OCI-LY7 (cell line): ENCODE measurements around the gene ENDOV. TPM values are rescaled to one million over a fixed set of nuclear protein-coding genes. Genes with fewer than 3 reads are reported as not detected.

Experiments used
- BruUV-seq: library from RNA; stranded (reverse); fragments of 400-500 nt; replicated peaks from 2 replicates; lab custom pipeline; 2021; lab: Mats Ljungman, UMichigan
- CTCF ChIA-PET: fragments of 300-600 bp; sonication (Branson Sonifier 250); formaldehyde crosslinking; loops from one replicate; lab custom pipeline; 2022; ENCODE audit warnings: antibody characterized with exemption; ENCODE audit not compliant: unreplicated experiment; lab: Charles Lee
- POLR2A ChIA-PET: fragments of 300-600 bp; sonication (Branson Sonifier 250); formaldehyde crosslinking; loops from one replicate; lab custom pipeline; 2022; ENCODE audit warnings: antibody characterized with exemption; lab: Charles Lee
- DNase-seq: peaks from one replicate; pipeline ENCODE4 v3.0.0-alpha.2; 2015; ENCODE audit warnings: low spot score
- H2AFZ ChIP-seq: fragments of 200-600 bp; sonication (generic), shearing (Covaris generic); 2 replicates; pipeline ENCODE4 v1.6.1; 2014; ENCODE audit warnings: mild to moderate bottlenecking, antibody characterized with exemption, low read length, moderate library complexity
- H3K27ac ChIP-seq: fragments of 200-600 bp; sonication (generic); 2 replicates; pipeline ENCODE4 v1.5.1; 2014; ENCODE audit warnings: mixed run types, low read depth, mild to moderate bottlenecking, moderate library complexity, low read length, inconsistent platforms; ENCODE audit not compliant: poor library complexity, severe bottlenecking
- H3K36me3 ChIP-seq: fragments of 200-600 bp; sonication (generic); 2 replicates; pipeline ENCODE4 v1.6.1; 2014; ENCODE audit warnings: mild to moderate bottlenecking, antibody characterized with exemption, low read length, moderate library complexity, mixed read lengths; ENCODE audit not compliant: insufficient read depth
- H3K4me1 ChIP-seq: fragments of 200-600 bp; sonication (generic); 2 replicates; pipeline ENCODE4 v1.5.1; 2014; ENCODE audit warnings: mild to moderate bottlenecking, low read length; ENCODE audit not compliant: insufficient read depth, poor library complexity, severe bottlenecking
- H3K4me2 ChIP-seq: fragments of 200-600 bp; sonication (generic); 2 replicates; pipeline ENCODE4 v1.6.1; 2014; ENCODE audit warnings: mild to moderate bottlenecking, low read length
- H3K4me3 ChIP-seq: fragments of 200-600 bp; sonication (generic); 2 replicates; pipeline ENCODE4 v1.5.1; 2014; ENCODE audit warnings: mild to moderate bottlenecking, low read depth, low read length; ENCODE audit not compliant: poor library complexity, severe bottlenecking
- H3K79me2 ChIP-seq: fragments of 200-600 bp; sonication (generic); 2 replicates; pipeline ENCODE4 v1.6.1; 2016; ENCODE audit warnings: low read depth, mild to moderate bottlenecking, low read length, moderate library complexity, mixed read lengths; ENCODE audit not compliant: insufficient read depth
- H3K9me2 ChIP-seq: fragments of 200-600 bp; sonication (generic); 2 replicates; pipeline ENCODE4 v1.6.1; 2016; ENCODE audit warnings: mild to moderate bottlenecking, low read length, mixed read lengths; ENCODE audit not compliant: insufficient read depth
- H3K9me3 ChIP-seq: fragments of 200-600 bp; sonication (generic); 2 replicates; pipeline ENCODE4 v1.6.1; 2014; ENCODE audit warnings: mild to moderate bottlenecking, mixed run types, low read length, mixed read lengths
- H4K20me1 ChIP-seq: fragments of 200-600 bp; sonication (generic); 2 replicates; pipeline ENCODE4 v1.6.1; 2014; ENCODE audit warnings: mild to moderate bottlenecking, antibody characterized with exemption, low read length, moderate library complexity, mixed read lengths; ENCODE audit not compliant: insufficient read depth
- CTCF ChIP-seq: fragments of 200-600 bp; sonication (generic); conservative IDR thresholded peaks from 2 replicates; pipeline ENCODE4 v1.5.1; 2014; ENCODE audit warnings: mild to moderate bottlenecking, antibody characterized with exemption, low read length, moderate library complexity, mixed read lengths
- EZH2phosphoT487 ChIP-seq: fragments of 200-600 bp; sonication (generic); IDR thresholded peaks from 2 replicates; pipeline ENCODE4 v1.6.1; 2018; ENCODE audit warnings: low read depth, borderline replicate concordance, mild to moderate bottlenecking, mixed run types, antibody characterized with exemption, low read length, moderate library complexity, mixed read lengths
- intact Hi-C: fragments of 100-400 bp; cut with micrococcal nuclease; formaldehyde crosslinking; loops from one replicate; pipeline ENCODE4 v1.10.0; 2022; ENCODE audit not compliant: unreplicated experiment
- total RNA-seq, 2 experiments: library from RNA; depleted of rRNA in 1 of 2; stranded (reverse); fragments of >200 nt in 1 of 2; shearing (Covaris generic) in 1 of 2; gene quantifications; 2 replicates each; pipeline ENCODE4 v1.2.3, GENCODE V29; 2014 to 2022

The ENDOV gene
- total RNA-seq, 2 experiments from 2014 or later, result 22.4 to 33.1 TPM

DNA sequence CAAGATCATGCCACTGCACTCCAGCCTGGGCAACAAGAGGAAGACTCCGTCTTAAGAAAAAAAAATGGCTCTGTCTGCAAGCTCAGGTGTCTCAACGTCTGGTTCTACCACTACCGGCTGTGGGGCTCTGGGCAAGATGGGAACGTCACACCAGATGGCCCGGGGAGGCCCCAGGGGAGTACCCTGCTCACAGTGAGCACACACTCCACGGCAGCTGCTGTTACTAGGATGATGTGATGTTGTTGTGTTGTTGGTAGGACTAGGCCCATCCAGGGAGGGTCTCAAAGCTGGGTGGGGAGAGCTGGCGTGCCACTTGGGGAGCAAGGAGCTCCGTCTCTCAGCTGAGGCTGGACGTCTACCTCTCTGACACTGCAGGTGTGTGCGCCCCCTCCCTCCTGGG, 70.9 kb downstream of the ENDOV start:
- TF ChIP-seq EZH2phosphoT487 (no peak), CTCF (no peak; the same call in 1 of the 2 replicates)
- no peaks in the 10 kb centered on the region for H3K9me2 ChIP-seq
- peak overlapping the region; percentile 40; the same call in 1 of the 2 replicates for H2AFZ ChIP-seq
- peak overlapping the region; percentile 48 for H3K4me3 ChIP-seq
- BruUV-seq, result no TSS peak
- H3K36me3 ChIP-seq, result no peaks in the 10 kb centered on the region
- no peaks in the 10 kb centered on the region for H3K79me2 ChIP-seq
- H3K27ac ChIP-seq, result peak overlapping the region; percentile 86
- peak overlapping the region; percentile 67 for H3K4me2 ChIP-seq
- CTCF ChIA-PET, result interaction anchor here (0.5 to 0.6 kb wide), 3 partner anchors 15 to 85 kb away, joined by 3 to 6 read pairs (median 3); no protein-coding TSS in a partner anchor
- intact Hi-C loops, result loop anchor here (1.0 kb wide), 1 partner anchor 12 kb away; no protein-coding TSS in a partner anchor
- no peaks in the 10 kb centered on the region for H4K20me1 ChIP-seq
- POLR2A ChIA-PET, result interaction anchor here (0.8 to 2.3 kb wide), 4 partner anchors 11 to 321 kb away, joined by 3 to 16 read pairs (median 6); no protein-coding TSS in a partner anchor
- peaks cover 33% of the 10 kb centered on the region for H3K4me1 ChIP-seq
- peak; percentile 100 for DNase-seq
- H3K9me3 ChIP-seq, result no peaks in the 10 kb centered on the region

GRCh38 chr17:80486692-80487091, 71.7 kb downstream of the ENDOV start:
- ChIA-PET CTCF (no interaction called here), POLR2A (interaction anchor here (0.6 to 2.3 kb wide), 3 partner anchors 12 to 32 kb away, joined by 3 to 16 read pairs (median 10); no protein-coding TSS in a partner anchor)
- H3K4me3 ChIP-seq, result peak overlapping the region; percentile 48
- peak overlapping the region; percentile 86 for H3K27ac ChIP-seq
- peaks cover 33% of the 10 kb centered on the region for H3K4me1 ChIP-seq
- H3K79me2 ChIP-seq, result no peaks in the 10 kb centered on the region
- peak; percentile 31 for DNase-seq
- H3K4me2 ChIP-seq, result peak overlapping the region; percentile 67
- no peaks in the 10 kb centered on the region for H3K36me3 ChIP-seq
- BruUV-seq, result no TSS peak
- H3K9me2 ChIP-seq, result no peaks in the 10 kb centered on the region
- intact Hi-C loops, result no loop called here
- TF ChIP-seq CTCF, result no peak
- TF ChIP-seq EZH2phosphoT487, result no peak
- no peaks in the 10 kb centered on the region for H4K20me1 ChIP-seq
- H3K9me3 ChIP-seq, result peaks cover 2% of the 10 kb centered on the region; the same call in 1 of the 2 replicates
- peak overlapping the region; percentile 40; the same call in 1 of the 2 replicates for H2AFZ ChIP-seq

DNA sequence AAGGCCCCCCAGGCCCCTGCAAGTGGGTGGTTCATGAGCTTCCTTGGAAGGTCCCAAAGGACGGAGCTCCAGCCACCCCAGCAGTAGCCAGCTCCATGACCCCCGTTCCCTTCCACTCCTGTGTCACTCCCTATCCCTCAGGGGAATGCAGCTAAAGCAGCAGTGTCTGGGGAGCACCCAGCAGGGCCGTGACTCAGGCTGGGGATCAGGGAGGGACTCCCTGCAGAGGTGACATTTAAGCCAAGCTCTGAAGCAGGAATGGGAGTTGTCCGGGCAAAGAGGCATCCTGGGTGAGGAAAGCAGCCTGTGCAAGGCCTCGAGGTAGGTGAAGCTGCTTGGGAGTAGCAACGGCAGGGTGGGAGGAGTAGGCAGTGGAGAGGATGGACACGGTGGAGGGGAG, 72.5 kb downstream of the ENDOV start:
- no TSS peak for BruUV-seq
- intact Hi-C loops, result no loop called here
- ChIA-PET CTCF (no interaction called here), POLR2A (interaction anchor here (0.6 to 0.8 kb wide), 2 partner anchors 9 to 33 kb away, joined by 3 to 4 read pairs; no protein-coding TSS in a partner anchor)
- Histone ChIP-seq H4K20me1 (no peaks in the 10 kb centered on the region), H3K4me1 (peaks cover 33% of the 10 kb centered on the region), H3K9me3 (peaks cover 10% of the 10 kb centered on the region; the same call in 1 of the 2 replicates), H3K27ac (peak overlapping the region; percentile 86), H3K4me3 (peak overlapping the region; percentile 48), H3K9me2 (no peaks in the 10 kb centered on the region), H2AFZ (no peak overlapping the region), H3K79me2 (no peaks in the 10 kb centered on the region), H3K36me3 (no peaks in the 10 kb centered on the region), H3K4me2 (peak overlapping the region; percentile 67)
- no peak for TF ChIP-seq CTCF
- TF ChIP-seq EZH2phosphoT487, result no peak
- DNase-seq, result no peak
